K562 treated with DMSO at 1 percent for 24 hours (cell line): Measurements from ENCODE around the gene CCER1. TPM values are rescaled to one million over a fixed set of nuclear protein-coding genes. Genes with fewer than 3 reads are reported as not detected.

Experiments
- total RNA-seq: library from RNA; unstranded; fragments of 300-600 nt; gene quantifications from 2 replicates; pipeline ENCODE4 v1.2.3, GENCODE V29; 2022; ENCODE audit warnings: low read depth; ENCODE audit not compliant: insufficient read depth

CCER1 gene, protein sequence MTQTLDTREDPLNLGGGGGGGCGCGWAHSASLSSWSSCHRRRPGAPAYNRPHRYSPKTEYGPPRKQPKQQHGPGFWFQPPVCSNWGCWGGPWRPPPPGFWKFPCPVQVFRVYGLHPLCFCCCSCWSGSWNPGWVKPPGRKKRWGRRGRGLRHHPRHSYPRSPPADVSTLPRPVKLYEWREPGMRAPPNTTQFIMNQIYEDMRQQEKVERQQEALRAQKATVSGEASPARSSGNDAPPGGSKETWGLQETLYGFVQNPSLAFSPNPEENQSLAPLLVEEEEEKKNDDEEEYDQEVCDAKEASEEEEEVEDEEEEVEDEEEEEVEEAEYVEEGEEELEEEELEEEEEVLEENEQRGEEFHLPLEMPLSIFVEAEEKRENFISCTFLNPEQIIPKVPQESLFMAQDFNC
- not detected in 2 replicates for total RNA-seq

DNA sequence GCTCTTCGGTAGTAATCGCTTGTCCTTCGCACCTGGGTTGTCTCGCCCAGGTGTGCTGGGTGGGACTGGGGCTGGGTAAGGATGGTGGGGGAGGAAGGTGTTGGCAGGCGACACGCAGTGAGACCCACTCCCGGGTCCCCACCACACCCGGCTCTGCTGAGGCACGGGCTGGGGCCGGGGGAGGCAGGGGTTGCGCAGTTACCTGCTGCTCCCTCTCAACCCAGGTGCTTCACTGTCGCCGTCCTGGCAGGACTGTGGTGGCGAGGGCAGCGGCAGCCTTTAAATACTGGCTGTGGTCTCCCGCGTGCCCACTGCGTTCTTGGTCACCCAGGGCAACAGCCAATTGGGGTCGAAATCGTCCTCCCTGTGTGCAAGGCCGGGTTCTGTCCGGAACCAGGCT, at the start of gene CCER1:
Gene CCER1, minus strand, starts transcription at position 256 of the 400 bp plus-strand sequence. CDS start 434 bp downstream, outside the sequence.

Other genes with a start within 250 kb of the CCER1 start
- gene EPYC, start 49.8 kb upstream of the CCER1 start, total RNA-seq = not detected in 2 replicates
- not detected in 2 replicates for gene KERA, start 102.8 kb upstream of the CCER1 start, total RNA-seq
- gene LUM, start 156.3 kb upstream of the CCER1 start, total RNA-seq = not detected in 2 replicates
- gene DCN, start 227.6 kb upstream of the CCER1 start, total RNA-seq = 0.64 and 0.80 TPM in 2 replicates